GM19468 (cell line): Measurements from ENCODE around the gene MIER1.
"Not testable (repeated sequence)": the region's sequence is repeated elsewhere in the genome, so short reads cannot be mapped to it uniquely, and the experiment has no call there.

Experiments
- ATAC-seq: cut with Tn5 transposase; IDR thresholded peaks from one replicate; pipeline ENCODE4 v1.9.1; 2021; ENCODE audit warnings: mild to moderate bottlenecking, moderate library complexity, moderate number of reproducible peaks; ENCODE audit not compliant: unreplicated experiment; ENCODE audit errors: extremely low read depth

MIER1 gene

GRCh38 chr1:66924756-66925557, at the start of gene MIER1, which contains the start of gene DNAI4:
MIER1 (plus strand) TSS chr1:66924990; CDS start chr1:66925029, 39 bp downstream.
DNAI4 (minus strand) TSS chr1:66924856; CDS start chr1:66924831, 25 bp downstream.
- ATAC-seq = peak; percentile 91

GRCh38 chr1:66876664-66877063, 48.1 kb upstream of the MIER1 start:
- ATAC-seq = no peak

GRCh38 chr1:66889030-66889429, 35.8 kb upstream of the MIER1 start:
- no peak for ATAC-seq

- no peak for ATAC-seq
Measured at GRCh38 chr1:66890621-66891020, 34.2 kb upstream of the MIER1 start.

GRCh38 chr1:66893712-66894111, 31.1 kb upstream of the MIER1 start:
- no peak for ATAC-seq

GRCh38 chr1:66915203-66915602, 9.6 kb upstream of the MIER1 start:
- ATAC-seq = not testable (repeated sequence)

GRCh38 chr1:66916320-66916719, 8.5 kb upstream of the MIER1 start:
- no peak for ATAC-seq

GRCh38 chr1:66917476-66917875, 7.3 kb upstream of the MIER1 start:
- no peak for ATAC-seq

GRCh38 chr1:66919063-66919462, 5.7 kb upstream of the MIER1 start:
- ATAC-seq = no peak

GRCh38 chr1:66919828-66920227, 5.0 kb upstream of the MIER1 start:
- ATAC-seq = no peak

- ATAC-seq = no peak
Measured at GRCh38 chr1:66920543-66920942, 4.2 kb upstream of the MIER1 start.

GRCh38 chr1:66925558-66925910, 744 bp downstream of the MIER1 start:
- ATAC-seq = no peak

GRCh38 chr1:66925944-66926343, 1.2 kb downstream of the MIER1 start:
- ATAC-seq = no peak

- ATAC-seq = no peak
Measured at GRCh38 chr1:66927528-66927927, 2.7 kb downstream of the MIER1 start.

- no peak for ATAC-seq
Measured at GRCh38 chr1:66929146-66929688, 4.4 kb downstream of the MIER1 start.

GRCh38 chr1:66929691-66929998, 4.9 kb downstream of the MIER1 start:
- ATAC-seq = no peak

GRCh38 chr1:66929999-66930822, 5.4 kb downstream of the MIER1 start:
- ATAC-seq = peak; percentile 67

- ATAC-seq = no peak
Measured at GRCh38 chr1:66930823-66931174, 6.0 kb downstream of the MIER1 start.

GRCh38 chr1:66931590-66931989, 6.8 kb downstream of the MIER1 start:
- no peak for ATAC-seq

- ATAC-seq = no peak
Measured at GRCh38 chr1:66932291-66932690, 7.5 kb downstream of the MIER1 start.
